K562 (cell line): ENCODE results near the gene FYB1. TPM values are rescaled to one million over a fixed set of nuclear protein-coding genes. Genes with fewer than 3 reads are reported as not detected.

Experiments
- ATAC-seq: fragments of 200-7000 bp; cut with Tn5 transposase; 3 replicates; pipeline ENCODE4 v1.9.1; 2020; ENCODE audit warnings: moderate library complexity
- BruUV-seq: library from RNA; stranded (reverse); fragments of 400-500 nt; replicated peaks from 2 replicates; lab custom pipeline; 2021; lab: Mats Ljungman, UMichigan
- CTCF ChIA-PET: fragments of 300-600 bp; formaldehyde crosslinking; extraction: SDS; loops from one replicate; lab custom pipeline; 2021; ENCODE audit warnings: low intra/inter-chr PET ratio; lab: Yijun Ruan, JAX
- POLR2A ChIA-PET: fragments of 300-600, 350-650 bp; sonication (Branson Sonifier 250); formaldehyde crosslinking; extraction: SDS; loops from one replicate; lab custom pipeline; 2021; ENCODE audit warnings: antibody characterized with exemption, inconsistent platforms; lab: Yijun Ruan, JAX
- DNase-seq, 4 experiments: peaks; one replicate each; pipeline versions ENCODE4 v3.0.0 to v3.0.0-alpha.2; 2011 to 2018; ENCODE audit warnings: low spot score in 3 of 4, mixed read lengths in 3 of 4; ENCODE audit errors: extremely low read depth in 1 of 4
- FAIRE-seq: peaks from 2 replicates; lab custom pipeline; 2011; peaks lifted over from hg19 to GRCh38; lab: Jason Lieb, UNC
- H2AFZ ChIP-seq: 2 replicates; pipeline ENCODE4 v1.6.0; 2011; ENCODE audit warnings: low read depth, low read length, control low read depth, inconsistent platforms
- H3K27ac ChIP-seq: fragments of 200-600 bp; 3 replicates; pipeline ENCODE4 v1.8.0; 2011; ENCODE audit warnings: low read depth, mild to moderate bottlenecking, control low read depth, inconsistent platforms, low read length, moderate library complexity, mixed read lengths; ENCODE audit errors: extremely low read depth
- H3K27me3 ChIP-seq, 2 experiments: fragments of 300-600 bp in 1 of 2; 2 replicates in 1 of 2; 3 replicates in 1 of 2; pipeline versions ENCODE4 v1.6.0 to v1.8.0; 2011; ENCODE audit warnings: inconsistent platforms in 2 of 2, low read length in 2 of 2, mild to moderate bottlenecking in 1 of 2, mixed read lengths in 1 of 2, moderate library complexity in 1 of 2; ENCODE audit not compliant: control insufficient read depth in 2 of 2, insufficient read depth in 2 of 2
- H3K36me3 ChIP-seq: fragments of 300-600 bp; 3 replicates; pipeline ENCODE4 v1.8.0; 2011; ENCODE audit warnings: mild to moderate bottlenecking, low read length, inconsistent platforms; ENCODE audit not compliant: control insufficient read depth, insufficient read depth
- H3K4me1 ChIP-seq, 2 experiments: fragments of 200-600 bp in 1 of 2; replicated peaks in 1 of 2; 2 replicates in 1 of 2; 3 replicates in 1 of 2; pipeline versions ENCODE4 v1.5.1 to v1.8.0; 2011; ENCODE audit warnings: inconsistent platforms in 2 of 2, low read length in 2 of 2, mild to moderate bottlenecking in 1 of 2, mixed read lengths in 1 of 2, moderate library complexity in 1 of 2; ENCODE audit not compliant: control insufficient read depth in 2 of 2, insufficient read depth in 2 of 2
- H3K4me2 ChIP-seq: 2 replicates; pipeline ENCODE4 v1.6.1; 2011; ENCODE audit warnings: low read length, control low read depth, inconsistent platforms, mixed read lengths; ENCODE audit not compliant: insufficient read depth
- H3K4me3 ChIP-seq: fragments of 200-600 bp; sonication (generic), shearing (Covaris generic); 2 replicates; pipeline ENCODE4 v1.5.1; 2016; ENCODE audit warnings: control low read depth, inconsistent platforms
- H3K79me2 ChIP-seq: fragments of 200-600 bp; 3 replicates; pipeline ENCODE4 v1.8.0; 2011; ENCODE audit warnings: low read length, inconsistent platforms; ENCODE audit not compliant: control insufficient read depth, insufficient read depth
- H3K9ac ChIP-seq, 2 experiments: 2 replicates each; pipeline versions ENCODE4 v1.6.0 to v1.6.1; 2011; ENCODE audit warnings: low read depth in 2 of 2, low read length in 2 of 2, control low read depth in 1 of 2, inconsistent platforms in 1 of 2, mild to moderate bottlenecking in 1 of 2, mixed read lengths in 1 of 2; ENCODE audit not compliant: insufficient read depth in 1 of 2
- H3K9me1 ChIP-seq: one replicate; pipeline ENCODE4 v1.6.0; 2011; ENCODE audit warnings: inconsistent platforms, mild to moderate bottlenecking, low read length, moderate library complexity; ENCODE audit not compliant: control insufficient read depth, insufficient read depth
- H3K9me3 ChIP-seq: replicated peaks from 2 replicates; pipeline ENCODE4 v1.5.1; 2011; ENCODE audit warnings: low read depth, low read length, inconsistent platforms; ENCODE audit not compliant: control insufficient read depth, insufficient read depth
- H4K20me1 ChIP-seq: replicated peaks from 2 replicates; pipeline ENCODE4 v1.6.1; 2011; ENCODE audit warnings: low read length, inconsistent platforms, mixed read lengths; ENCODE audit not compliant: control insufficient read depth, insufficient read depth
- CTBP1 ChIP-seq: fragments of 450-650 bp; IDR thresholded peaks from 2 replicates; pipeline ENCODE4 v1.6.1; 2016; ENCODE audit warnings: borderline replicate concordance
- JUNB ChIP-seq: fragments of 450-650 bp; formaldehyde crosslinking; conservative IDR thresholded peaks from 2 replicates; pipeline ENCODE4 v1.4.0; 2020; ENCODE audit warnings: mild to moderate bottlenecking
- NR4A1 ChIP-seq, 2 experiments: fragments of 250-450 bp in 1 of 2; fragments of 450-650 bp in 1 of 2; sonication (Bioruptor Pico) in 1 of 2; IDR thresholded peaks; 2 replicates each; pipeline versions ENCODE4 v1.4.0 to v1.6.1; 2016 to 2020; ENCODE audit warnings: mild to moderate bottlenecking in 2 of 2, missing compliant biosample characterization in 1 of 2, missing genetic modification characterization in 1 of 2, moderate library complexity in 1 of 2
- RAD51 ChIP-seq: fragments of 450-650 bp; IDR thresholded peaks from 2 replicates; pipeline ENCODE4 v1.7.1; 2016; ENCODE audit warnings: low read depth, mild to moderate bottlenecking, borderline replicate concordance
- SREBF1 ChIP-seq: fragments of 150-350 bp; IDR thresholded peaks from 2 replicates; pipeline ENCODE4 v1.6.1; 2014; ENCODE audit warnings: antibody characterized with exemption, low read depth, low read length, borderline replicate concordance
- ZNF668 ChIP-seq: fragments of 250-450 bp; sonication (Bioruptor Pico); IDR thresholded peaks from 2 replicates; pipeline ENCODE4 v1.8.0; 2022; ENCODE audit warnings: mild to moderate bottlenecking, inconsistent platforms
- WGBS: fragments of 100-300 bp; shearing (Covaris generic); methylation state at CpG from one replicate; pipeline ENCODE4 v1.1.6; 2016; ENCODE audit warnings: low coverage, mixed read lengths; ENCODE audit not compliant: insufficient coverage; ENCODE audit errors: missing lambda C conversion rate; 5-methylcytosine and 5-hydroxymethylcytosine counted together
- in situ Hi-C: fragments of 300-500 bp; cut with MboI; formaldehyde crosslinking; loops from 4 replicates; pipeline ENCODE4 v1.15.0; 2018; ENCODE audit warnings: inconsistent platforms, mixed read lengths
- intact Hi-C: fragments of 100-400 bp; cut with micrococcal nuclease; formaldehyde crosslinking; loops from 2 replicates; pipeline ENCODE4 v1.14.2; 2022
- polyA plus RNA-seq, 8 experiments: library from polyadenylated mRNA; depleted of rRNA in 4 of 8; stranded (reverse) in 5 of 8; unstranded in 3 of 8; fragments of >200 nt; fragmentation: Nextera tagmentation in 2 of 8; fragmentation: Illumina TruSeq in 1 of 8; extraction: Ambion mirVana in 2 of 8; extraction: Trizol in 1 of 8; gene quantifications; 2 replicates each; pipeline versions ENCODE4 v1.2.1 to v1.2.3, GENCODE V29; 2011 to 2014; ENCODE audit warnings: inconsistent platforms in 1 of 8, missing spikeins in 1 of 8
- total RNA-seq, 7 experiments: library from RNA; depleted of rRNA in 6 of 7; stranded (reverse); fragments of >200 nt in 6 of 7; fragmentation: Illumina TruSeq in 2 of 7; extraction: Trizol in 2 of 7; gene quantifications; 2 replicates each; pipeline versions ENCODE4 v1.2.1 to v1.2.3, GENCODE V29; 2011 to 2021; ENCODE audit warnings: low replicate concordance in 1 of 7
- TF ChIP-seq, protein P1 (sequence below): fragments of 450-650 bp; formaldehyde crosslinking; IDR thresholded peaks from 2 replicates; pipeline ENCODE4 v1.4.0; 2020; ENCODE audit warnings: mild to moderate bottlenecking, mixed read lengths

Gene FYB1
- total and polyA plus RNA-seq, 9 of the 15 experiments (the other 6 are each of a cell fraction or from before 2014, with no cell fraction given) = 4.7 to 31.5 (median 9.7) TPM

DNA sequence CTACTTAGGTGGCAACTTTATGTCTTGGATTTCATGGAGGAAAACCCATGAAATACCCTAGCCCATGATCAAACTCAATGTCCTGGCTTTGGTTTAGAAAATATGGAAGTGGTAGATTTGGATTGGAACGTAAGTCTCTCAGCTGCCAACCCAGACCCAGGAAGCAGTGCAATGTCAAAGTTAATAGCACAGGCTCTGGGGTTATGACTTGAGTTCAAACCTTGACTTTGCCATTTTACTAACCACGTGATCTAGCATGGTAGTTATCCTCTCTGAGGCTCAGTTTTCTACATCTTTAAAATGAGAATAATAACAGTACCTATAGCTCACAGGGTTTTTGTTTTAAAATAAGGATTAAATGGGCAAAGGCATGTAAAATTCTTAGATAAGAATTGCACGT lies 13.8 kb downstream of the FYB1 start:
- DNase-seq (no peak), ATAC-seq (no peak), FAIRE-seq (no peak)
- H2AFZ ChIP-seq = no peak overlapping the region
- no TSS peak for BruUV-seq
- CTCF ChIA-PET = no interaction called here
- peaks cover 0 to 19% of the 10 kb centered on the region in 2 experiments; a peak in 4 of 5 replicates for H3K4me1 ChIP-seq
- no peaks in the 10 kb centered on the region for H3K9me1 ChIP-seq
- H4K20me1 ChIP-seq = no peaks in the 10 kb centered on the region
- no peak overlapping the region for H3K4me2 ChIP-seq
- in situ Hi-C loops (no loop called here), intact Hi-C loops (no loop called here)
- no peaks in the 10 kb centered on the region for H3K27me3 ChIP-seq
- peaks cover 20% of the 10 kb centered on the region; the same call in 2 of the 3 replicates for H3K79me2 ChIP-seq
- H3K9me3 ChIP-seq = no peaks in the 10 kb centered on the region
- no peaks in the 10 kb centered on the region for H3K36me3 ChIP-seq
- no peak for TF ChIP-seq ZNF668
- no peak for TF ChIP-seq CTBP1
- TF ChIP-seq JUNB (CRISPR knock-in tag) = no peak
- TF ChIP-seq SREBF1 = no peak
- TF ChIP-seq RAD51 = peak; percentile 39; the same call in 1 of the 2 replicates
- no peak for TF ChIP-seq NR4A1 (CRISPR knock-in tag; IDR thresholded peaks at IDR 0.05)
- no peak for TF ChIP-seq NR4A1 (tag; IDR thresholded peaks at IDR 0.05)
- TF ChIP-seq, protein P1, sequence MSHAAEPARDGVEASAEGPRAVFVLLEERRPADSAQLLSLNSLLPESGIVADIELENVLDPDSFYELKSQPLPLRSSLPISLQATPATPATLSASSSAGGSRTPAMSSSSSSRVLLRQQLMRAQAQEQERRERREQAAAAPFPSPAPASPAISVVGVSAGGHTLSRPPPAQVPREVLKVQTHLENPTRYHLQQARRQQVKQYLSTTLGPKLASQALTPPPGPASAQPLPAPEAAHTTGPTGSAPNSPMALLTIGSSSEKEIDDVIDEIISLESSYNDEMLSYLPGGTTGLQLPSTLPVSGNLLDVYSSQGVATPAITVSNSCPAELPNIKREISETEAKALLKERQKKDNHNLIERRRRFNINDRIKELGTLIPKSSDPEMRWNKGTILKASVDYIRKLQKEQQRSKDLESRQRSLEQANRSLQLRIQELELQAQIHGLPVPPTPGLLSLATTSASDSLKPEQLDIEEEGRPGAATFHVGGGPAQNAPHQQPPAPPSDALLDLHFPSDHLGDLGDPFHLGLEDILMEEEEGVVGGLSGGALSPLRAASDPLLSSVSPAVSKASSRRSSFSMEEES (CRISPR knock-in tag) = peak; percentile 73
- TF ChIP-seq, all 486 proteins: peak for 2
- Histone ChIP-seq H3K4me3 (no peak overlapping the region), H3K9ac (no peak overlapping the region), H3K27ac (no peak overlapping the region)
- POLR2A ChIA-PET = interaction anchor here (0.6 to 0.7 kb wide), 2 partner anchors 10 to 805 kb away, joined by 3 read pairs; no protein-coding TSS in a partner anchor
- WGBS = 54% methylated on average over 3 of the region's 3 CpGs
